HepG2 (cell line): Measurements from ENCODE around the gene ABHD13. TPM values are rescaled to one million over a fixed set of nuclear protein-coding genes. Genes with fewer than 3 reads are reported as not detected.

Experiments used
- ATAC-seq: fragments of 200-7000 bp; cut with Tn5 transposase; 3 replicates; pipeline ENCODE4 v1.9.1; 2020; ENCODE audit warnings: mild to moderate bottlenecking, moderate library complexity
- BruUV-seq: library from RNA; stranded (reverse); fragments of 400-500 nt; replicated peaks from 2 replicates; lab custom pipeline; 2021; lab: Mats Ljungman, UMichigan
- CTCF ChIA-PET: fragments of 300-600 bp; formaldehyde crosslinking; extraction: SDS; loops from one replicate; lab custom pipeline; 2021; ENCODE audit warnings: low total read pairs, inconsistent platforms, low intra/inter-chr PET ratio; lab: Yijun Ruan, JAX
- POLR2A ChIA-PET: fragments of 350-600 bp; sonication (Branson Sonifier 250); formaldehyde crosslinking; loops from one replicate; lab custom pipeline; 2020; ENCODE audit warnings: antibody characterized with exemption, inconsistent platforms; lab: Yijun Ruan, JAX
- DNase-seq: peaks from one replicate; pipeline ENCODE4 v3.0.0-alpha.2; 2015; ENCODE audit warnings: low spot score
- FAIRE-seq: peaks from 3 replicates; lab custom pipeline; 2011; peaks lifted over from hg19 to GRCh38; lab: Jason Lieb, UNC
- H2AFZ ChIP-seq: one replicate; pipeline ENCODE4 v1.6.1; 2011; ENCODE audit warnings: low read length, inconsistent platforms
- H3K27ac ChIP-seq: fragments of 300-600 bp; 3 replicates; pipeline ENCODE4 v1.8.0; 2011; ENCODE audit warnings: mixed run types, mild to moderate bottlenecking, mixed read lengths, low read length, inconsistent platforms; ENCODE audit not compliant: insufficient read depth; ENCODE audit errors: extremely low read length
- H3K27me3 ChIP-seq, 2 experiments: fragments of 200-600 bp in 1 of 2; 2 replicates in 1 of 2; 3 replicates in 1 of 2; pipeline versions ENCODE4 v1.6.0 to v1.8.0; 2011; ENCODE audit warnings: low read length in 2 of 2, mild to moderate bottlenecking in 2 of 2, moderate library complexity in 2 of 2, inconsistent platforms in 1 of 2; ENCODE audit not compliant: insufficient read depth in 2 of 2, control insufficient read depth in 1 of 2
- H3K36me3 ChIP-seq, 2 experiments: fragments of 200-600 bp in 1 of 2; replicated peaks in 1 of 2; 2 replicates in 1 of 2; 3 replicates in 1 of 2; pipeline versions ENCODE4 v1.5.1 to v1.8.0; 2011; ENCODE audit warnings: low read length in 2 of 2, inconsistent platforms in 1 of 2; ENCODE audit not compliant: insufficient read depth in 2 of 2, control insufficient read depth in 1 of 2
- H3K4me1 ChIP-seq: 2 replicates; pipeline ENCODE4 v1.5.1; 2012; ENCODE audit warnings: low read length, inconsistent platforms; ENCODE audit not compliant: insufficient read depth
- H3K4me2 ChIP-seq: 2 replicates; pipeline ENCODE4 v1.6.0; 2011; ENCODE audit warnings: low read depth, low read length, inconsistent platforms
- H3K4me3 ChIP-seq, 3 experiments: fragments of 200-600 bp in 1 of 3; sonication (generic), shearing (Covaris generic) in 1 of 3; replicated peaks in 1 of 3; 2 replicates each; pipeline ENCODE4 v1.5.1; 2011 to 2016; ENCODE audit warnings: low read length in 3 of 3, inconsistent platforms in 2 of 3, low read depth in 2 of 3, mild to moderate bottlenecking in 2 of 3, control low read depth in 1 of 3, mixed read lengths in 1 of 3; ENCODE audit not compliant: insufficient read depth in 1 of 3
- H3K79me2 ChIP-seq: one replicate; pipeline ENCODE4 v1.6.1; 2011; ENCODE audit warnings: low read length, inconsistent platforms; ENCODE audit not compliant: insufficient read depth
- H3K9ac ChIP-seq: 2 replicates; pipeline ENCODE4 v1.6.0; 2011; ENCODE audit warnings: mild to moderate bottlenecking, low read depth, low read length, inconsistent platforms; ENCODE audit not compliant: insufficient read depth
- H3K9me3 ChIP-seq: 2 replicates; pipeline ENCODE4 v1.5.1; 2012; ENCODE audit warnings: mild to moderate bottlenecking, low read length
- H4K20me1 ChIP-seq: 2 replicates; pipeline ENCODE4 v1.6.0; 2011; ENCODE audit warnings: inconsistent platforms, mild to moderate bottlenecking, low read length, moderate library complexity; ENCODE audit not compliant: insufficient read depth
- AGO2 ChIP-seq: fragments of 200-400 bp; formaldehyde crosslinking; optimal IDR thresholded peaks from 2 replicates; pipeline ENCODE3; 2017; ENCODE audit warnings: mild to moderate bottlenecking, low read depth, low read length, moderate library complexity
- GFI1 ChIP-seq: sonication (generic); formaldehyde crosslinking; IDR thresholded peaks from 2 replicates; pipeline ENCODE4 v1.5.0; 2020; ENCODE audit warnings: missing genetic modification reagents, mild to moderate bottlenecking, borderline replicate concordance
- MIXL1 ChIP-seq: IDR thresholded peaks from 2 replicates; pipeline ENCODE4 v1.6.1; 2016
- YEATS2 ChIP-seq: sonication (generic); formaldehyde crosslinking; IDR thresholded peaks from 2 replicates; pipeline ENCODE4 v1.4.0; 2020; ENCODE audit warnings: missing genetic modification reagents, borderline replicate concordance
- ZFP36 ChIP-seq: fragments of 150-350 bp; IDR thresholded peaks from 2 replicates; pipeline ENCODE4 v1.6.1; 2018; ENCODE audit warnings: borderline replicate concordance, low read length, low read depth; ENCODE audit not compliant: partially characterized antibody
- ZKSCAN1 ChIP-seq: fragments of 150-350 bp; IDR thresholded peaks from 2 replicates; pipeline ENCODE4 v1.6.1; 2014; ENCODE audit warnings: low read length
- ZNF317 ChIP-seq: sonication (generic); formaldehyde crosslinking; IDR thresholded peaks from 2 replicates; pipeline ENCODE4 v1.5.0; 2020; ENCODE audit warnings: mild to moderate bottlenecking, missing genetic modification reagents
- ZNF331 ChIP-seq: sonication (generic); formaldehyde crosslinking; IDR thresholded peaks from 2 replicates; pipeline ENCODE4 v1.4.0; 2020; ENCODE audit warnings: missing genetic modification reagents
- ZNF710 ChIP-seq: sonication (generic); formaldehyde crosslinking; IDR thresholded peaks from 2 replicates; pipeline ENCODE4 v1.5.0; 2020; ENCODE audit warnings: mild to moderate bottlenecking, missing genetic modification reagents, borderline replicate concordance
- WGBS: methylation state at CpG from one replicate; pipeline ENCODE4 v1.1.6; 2017; ENCODE audit warnings: low lambda C conversion rate; 5-methylcytosine and 5-hydroxymethylcytosine counted together
- in situ Hi-C: cut with HindIII; loops from 2 replicates; pipeline ENCODE4 v1.10.0; 2017; ENCODE audit warnings: low pct_unique_long_range_greater_than_20kb; ENCODE audit not compliant: extremely low pct_ligation_motif_present
- intact Hi-C: fragments of 100-400 bp; cut with micrococcal nuclease; formaldehyde crosslinking; loops from one replicate; pipeline ENCODE4 v1.10.0; 2022; ENCODE audit not compliant: unreplicated experiment
- polyA plus RNA-seq, 8 experiments: library from polyadenylated mRNA; depleted of rRNA in 3 of 8; stranded (reverse) in 7 of 8; unstranded in 1 of 8; fragments of >200 nt; fragmentation: Illumina TruSeq in 4 of 8; extraction: Trizol in 4 of 8; gene quantifications; 2 replicates each; pipeline versions ENCODE4 v1.2.1 to v1.2.3, GENCODE V29; 2011 to 2016; ENCODE audit warnings: low read depth in 4 of 8, missing spikeins in 1 of 8, mixed read lengths in 1 of 8; ENCODE audit not compliant: insufficient read depth in 1 of 8
- total RNA-seq, 5 experiments: library from RNA; depleted of rRNA; stranded (reverse); fragments of >200 nt; fragmentation: Illumina TruSeq; extraction: Trizol; gene quantifications; 2 replicates each; pipeline ENCODE4 v1.2.3, GENCODE V29; 2016; ENCODE audit warnings: low read depth in 1 of 5
- TF ChIP-seq, protein P1 (sequence below): sonication (generic); formaldehyde crosslinking; IDR thresholded peaks from 2 replicates; pipeline ENCODE4 v1.8.1; 2023; ENCODE audit warnings: mild to moderate bottlenecking, inconsistent platforms, moderate library complexity, missing genetic modification reagents, borderline replicate concordance
- TF ChIP-seq, protein P2 (sequence below): sonication (generic); formaldehyde crosslinking; IDR thresholded peaks from 2 replicates; pipeline ENCODE4 v1.9.0; 2021; ENCODE audit warnings: missing genetic modification reagents, borderline replicate concordance
- TF ChIP-seq, protein P3 (sequence below): sonication (generic); formaldehyde crosslinking; IDR thresholded peaks from 2 replicates; pipeline ENCODE4 v1.5.1; 2020; ENCODE audit warnings: missing genetic modification reagents, mild to moderate bottlenecking, borderline replicate concordance
- TF ChIP-seq, protein P4 (sequence below): sonication (generic); formaldehyde crosslinking; IDR thresholded peaks from 2 replicates; pipeline ENCODE4 v1.4.0; 2020; ENCODE audit warnings: missing genetic modification reagents, borderline replicate concordance

Gene ABHD13
- total and polyA plus RNA-seq, 2 of the 13 experiments (the other 11 are each of a cell fraction or from before 2014, with no cell fraction given), result 4.3 to 6.2 TPM

DNA sequence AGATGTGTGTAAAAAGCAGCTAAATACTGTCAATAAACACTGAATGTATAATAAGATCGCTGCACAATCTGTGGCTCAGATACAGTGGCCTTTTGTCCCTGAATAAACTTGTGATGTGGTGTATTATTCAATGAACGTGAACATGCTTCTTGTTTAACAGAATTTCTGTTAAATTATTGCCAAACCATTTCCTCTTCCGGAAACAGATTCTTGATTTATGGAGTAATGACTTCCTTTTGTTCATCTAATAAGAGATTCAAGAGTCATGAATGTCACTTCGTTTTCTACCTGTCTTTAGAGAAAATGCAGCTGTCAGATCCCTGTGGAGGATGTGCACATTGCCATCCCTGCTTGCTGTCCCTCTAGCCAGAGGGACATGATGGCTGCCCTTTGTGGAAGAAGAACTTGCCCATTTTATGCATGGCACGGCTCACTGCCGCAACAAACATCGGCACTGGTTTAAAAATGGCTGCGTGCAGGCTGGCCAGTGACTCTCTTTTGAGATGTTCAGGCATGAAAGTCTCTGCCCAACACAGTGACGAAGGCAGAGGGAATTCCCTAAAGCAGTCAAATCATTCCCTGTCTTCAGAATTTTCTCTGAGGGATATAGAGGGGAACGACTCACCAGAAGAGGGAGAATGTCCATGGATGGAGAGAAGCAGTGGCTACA, 48.3 kb downstream of the ABHD13 start:
- Histone ChIP-seq H3K27me3 (no peaks in the 10 kb centered on the region), H3K27ac (no peak overlapping the region), H3K36me3 (no peaks in the 10 kb centered on the region), H4K20me1 (no peaks in the 10 kb centered on the region), H2AFZ (no peak overlapping the region), H3K79me2 (no peaks in the 10 kb centered on the region), H3K9ac (no peak overlapping the region), H3K9me3 (no peaks in the 10 kb centered on the region), H3K4me2 (no peak overlapping the region), H3K4me1 (peaks cover 12% of the 10 kb centered on the region; the same call in 1 of the 2 replicates), H3K4me3 (no peak overlapping the region)
- ChIA-PET POLR2A (no interaction called here), CTCF (no interaction called here)
- DNase-seq, result no peak
- no TSS peak for BruUV-seq
- FAIRE-seq, result no peak
- intact Hi-C loops, result no loop called here
- ATAC-seq, result no peak
- in situ Hi-C loops, result no loop called here
- 14% methylated on average over 6 of the region's 10 CpGs for WGBS
- TF ChIP-seq ZKSCAN1 (no peak), GFI1 (CRISPR knock-in tag) (no peak), AGO2 (no peak), ZNF317 (CRISPR knock-in tag) (no peak), MIXL1 (CRISPR knock-in tag) (no peak), ZNF331 (no peak), ZNF710 (no peak), YEATS2 (CRISPR knock-in tag) (no peak), ZFP36 (no peak)
- TF ChIP-seq, protein P1, sequence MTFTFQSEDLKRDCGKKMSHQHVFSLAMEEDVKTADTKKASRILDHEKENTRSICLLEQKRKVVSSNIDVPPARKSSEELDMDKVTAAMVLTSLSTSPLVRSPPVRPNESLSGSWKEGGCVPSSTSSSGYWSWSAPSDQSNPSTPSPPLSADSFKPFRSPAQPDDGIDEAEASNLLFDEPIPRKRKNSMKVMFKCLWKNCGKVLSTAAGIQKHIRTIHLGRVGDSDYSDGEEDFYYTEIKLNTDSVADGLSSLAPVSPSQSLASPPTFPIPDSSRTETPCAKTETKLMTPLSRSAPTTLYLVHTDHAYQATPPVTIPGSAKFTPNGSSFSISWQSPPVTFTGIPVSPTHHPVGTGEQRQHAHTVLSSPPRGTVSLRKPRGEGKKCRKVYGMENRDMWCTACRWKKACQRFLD (CRISPR knock-in tag), result no peak
- TF ChIP-seq, protein P2, sequence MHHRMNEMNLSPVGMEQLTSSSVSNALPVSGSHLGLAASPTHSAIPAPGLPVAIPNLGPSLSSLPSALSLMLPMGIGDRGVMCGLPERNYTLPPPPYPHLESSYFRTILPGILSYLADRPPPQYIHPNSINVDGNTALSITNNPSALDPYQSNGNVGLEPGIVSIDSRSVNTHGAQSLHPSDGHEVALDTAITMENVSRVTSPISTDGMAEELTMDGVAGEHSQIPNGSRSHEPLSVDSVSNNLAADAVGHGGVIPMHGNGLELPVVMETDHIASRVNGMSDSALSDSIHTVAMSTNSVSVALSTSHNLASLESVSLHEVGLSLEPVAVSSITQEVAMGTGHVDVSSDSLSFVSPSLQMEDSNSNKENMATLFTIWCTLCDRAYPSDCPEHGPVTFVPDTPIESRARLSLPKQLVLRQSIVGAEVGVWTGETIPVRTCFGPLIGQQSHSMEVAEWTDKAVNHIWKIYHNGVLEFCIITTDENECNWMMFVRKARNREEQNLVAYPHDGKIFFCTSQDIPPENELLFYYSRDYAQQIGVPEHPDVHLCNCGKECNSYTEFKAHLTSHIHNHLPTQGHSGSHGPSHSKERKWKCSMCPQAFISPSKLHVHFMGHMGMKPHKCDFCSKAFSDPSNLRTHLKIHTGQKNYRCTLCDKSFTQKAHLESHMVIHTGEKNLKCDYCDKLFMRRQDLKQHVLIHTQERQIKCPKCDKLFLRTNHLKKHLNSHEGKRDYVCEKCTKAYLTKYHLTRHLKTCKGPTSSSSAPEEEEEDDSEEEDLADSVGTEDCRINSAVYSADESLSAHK, result no peak
- TF ChIP-seq, protein P3, sequence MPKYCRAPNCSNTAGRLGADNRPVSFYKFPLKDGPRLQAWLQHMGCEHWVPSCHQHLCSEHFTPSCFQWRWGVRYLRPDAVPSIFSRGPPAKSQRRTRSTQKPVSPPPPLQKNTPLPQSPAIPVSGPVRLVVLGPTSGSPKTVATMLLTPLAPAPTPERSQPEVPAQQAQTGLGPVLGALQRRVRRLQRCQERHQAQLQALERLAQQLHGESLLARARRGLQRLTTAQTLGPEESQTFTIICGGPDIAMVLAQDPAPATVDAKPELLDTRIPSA (CRISPR knock-in tag), result no peak
- TF ChIP-seq, protein P4, sequence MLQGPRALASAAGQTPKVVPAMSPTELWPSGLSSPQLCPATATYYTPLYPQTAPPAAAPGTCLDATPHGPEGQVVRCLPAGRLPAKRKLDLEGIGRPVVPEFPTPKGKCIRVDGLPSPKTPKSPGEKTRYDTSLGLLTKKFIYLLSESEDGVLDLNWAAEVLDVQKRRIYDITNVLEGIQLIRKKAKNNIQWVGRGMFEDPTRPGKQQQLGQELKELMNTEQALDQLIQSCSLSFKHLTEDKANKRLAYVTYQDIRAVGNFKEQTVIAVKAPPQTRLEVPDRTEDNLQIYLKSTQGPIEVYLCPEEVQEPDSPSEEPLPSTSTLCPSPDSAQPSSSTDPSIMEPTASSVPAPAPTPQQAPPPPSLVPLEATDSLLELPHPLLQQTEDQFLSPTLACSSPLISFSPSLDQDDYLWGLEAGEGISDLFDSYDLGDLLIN (CRISPR knock-in tag), result no peak
